HEK293 (cell line): ENCODE results near the gene PRCC.
A peak's percentile ranks its signal among the peaks of the same experiment; 100 is the strongest.

Experiments
- GLI4 ChIP-seq: fragments of 450-650 bp; formaldehyde crosslinking; IDR thresholded peaks from 2 replicates; pipeline ENCODE4 v1.5.1; 2016; ENCODE audit warnings: missing biosample characterization, missing genetic modification characterization
- HOXA7 ChIP-seq: sonication (generic); formaldehyde crosslinking; IDR thresholded peaks from 2 replicates; pipeline ENCODE4 v1.8.1; 2022; ENCODE audit warnings: missing genetic modification reagents, borderline replicate concordance
- HOXC10 ChIP-seq: sonication (generic); formaldehyde crosslinking; IDR thresholded peaks from 2 replicates; pipeline ENCODE4 v1.8.1; 2023; ENCODE audit warnings: mild to moderate bottlenecking, missing genetic modification reagents
- KLF1 ChIP-seq: fragments of 450-650 bp; formaldehyde crosslinking; IDR thresholded peaks from 2 replicates; pipeline ENCODE4 v1.5.1; 2016; ENCODE audit warnings: missing biosample characterization, missing genetic modification characterization
- KLF10 ChIP-seq: fragments of 450-650 bp; IDR thresholded peaks from 2 replicates; pipeline ENCODE4 v1.5.1; 2018; ENCODE audit warnings: missing biosample characterization, mild to moderate bottlenecking, missing genetic modification characterization
- SP7 ChIP-seq: fragments of 450-650 bp; formaldehyde crosslinking; IDR thresholded peaks from 2 replicates; pipeline ENCODE4 v1.5.1; 2016; ENCODE audit warnings: missing biosample characterization, missing genetic modification characterization
- YY2 ChIP-seq: fragments of 450-650 bp; formaldehyde crosslinking; IDR thresholded peaks from 2 replicates; pipeline ENCODE4 v1.5.1; 2016; ENCODE audit warnings: missing biosample characterization, missing genetic modification characterization
- ZBTB21 ChIP-seq: fragments of 450-650 bp; formaldehyde crosslinking; IDR thresholded peaks from 2 replicates; pipeline ENCODE4 v1.5.1; 2017; ENCODE audit warnings: missing biosample characterization, missing genetic modification characterization
- ZBTB7A ChIP-seq: fragments of 450-650 bp; formaldehyde crosslinking; IDR thresholded peaks from 2 replicates; pipeline ENCODE4 v1.5.1; 2016; ENCODE audit warnings: low read depth, missing biosample characterization, missing genetic modification characterization
- ZNF121 ChIP-seq: fragments of 450-650 bp; formaldehyde crosslinking; IDR thresholded peaks from 2 replicates; pipeline ENCODE4 v1.5.1; 2016; ENCODE audit warnings: missing biosample characterization, missing genetic modification characterization
- ZNF133 ChIP-seq: fragments of 450-650 bp; formaldehyde crosslinking; IDR thresholded peaks from 2 replicates; pipeline ENCODE4 v1.5.1; 2016; ENCODE audit warnings: missing biosample characterization, missing genetic modification characterization
- ZNF274 ChIP-seq, 2 experiments: fragments of 200-500 bp in 1 of 2; fragments of 450-650 bp in 1 of 2; sonication (Bioruptor generic) in 1 of 2; formaldehyde crosslinking in 1 of 2; IDR thresholded peaks; 2 replicates each; pipeline versions ENCODE4 v1.5.1 to v1.6.1; 2014 to 2016; ENCODE audit warnings: borderline replicate concordance in 1 of 2, inconsistent platforms in 1 of 2, low read length in 1 of 2, missing biosample characterization in 1 of 2, missing genetic modification characterization in 1 of 2
- ZNF280C ChIP-seq: fragments of 450-650 bp; formaldehyde crosslinking; IDR thresholded peaks from 2 replicates; pipeline ENCODE4 v1.5.1; 2016; ENCODE audit warnings: missing biosample characterization, missing genetic modification characterization
- ZNF341 ChIP-seq: fragments of 450-650 bp; formaldehyde crosslinking; IDR thresholded peaks from 2 replicates; pipeline ENCODE4; 2016; ENCODE audit warnings: low read depth, missing biosample characterization, missing genetic modification characterization
- ZNF350 ChIP-seq: fragments of 450-650 bp; formaldehyde crosslinking; IDR thresholded peaks from 2 replicates; pipeline ENCODE4 v1.5.0; 2017; ENCODE audit warnings: missing biosample characterization, mild to moderate bottlenecking, missing genetic modification characterization
- ZNF362 ChIP-seq: fragments of 450-650 bp; formaldehyde crosslinking; IDR thresholded peaks from 2 replicates; pipeline ENCODE4 v1.5.1; 2016; ENCODE audit warnings: missing biosample characterization, missing genetic modification characterization
- ZNF404 ChIP-seq: fragments of 450-650 bp; formaldehyde crosslinking; IDR thresholded peaks from 2 replicates; pipeline ENCODE4 v1.5.1; 2017; ENCODE audit warnings: missing biosample characterization, missing genetic modification characterization
- ZNF530 ChIP-seq: fragments of 450-650 bp; formaldehyde crosslinking; IDR thresholded peaks from 2 replicates; pipeline ENCODE4 v1.5.1; 2016; ENCODE audit warnings: low read depth, missing biosample characterization, missing genetic modification characterization
- ZNF596 ChIP-seq: fragments of 450-650 bp; IDR thresholded peaks from 2 replicates; pipeline ENCODE4 v1.5.0; 2018; ENCODE audit warnings: missing biosample characterization, mild to moderate bottlenecking, missing genetic modification characterization, moderate library complexity
- ZNF785 ChIP-seq: fragments of 450-650 bp; formaldehyde crosslinking; IDR thresholded peaks from 2 replicates; pipeline ENCODE4 v1.5.1; 2016; ENCODE audit warnings: missing biosample characterization, missing genetic modification characterization
- ZNF830 ChIP-seq: fragments of 450-650 bp; IDR thresholded peaks from 2 replicates; pipeline ENCODE4 v1.5.0; 2018; ENCODE audit warnings: missing biosample characterization, missing genetic modification characterization, low read depth, mild to moderate bottlenecking, moderate library complexity
- ZSCAN18 ChIP-seq: fragments of 450-650 bp; formaldehyde crosslinking; IDR thresholded peaks from 2 replicates; pipeline ENCODE4 v1.5.1; 2016; ENCODE audit warnings: missing biosample characterization, missing genetic modification characterization
- TF ChIP-seq, protein P1 (sequence below): fragments of 450-650 bp; formaldehyde crosslinking; IDR thresholded peaks from 2 replicates; pipeline ENCODE4 v1.5.1; 2016; ENCODE audit warnings: missing biosample characterization, missing genetic modification characterization
- TF ChIP-seq, protein P2 (sequence below): fragments of 450-650 bp; formaldehyde crosslinking; IDR thresholded peaks from 2 replicates; pipeline ENCODE4 v1.5.1; 2017; ENCODE audit warnings: missing biosample characterization, mild to moderate bottlenecking, missing genetic modification characterization, moderate library complexity
- TF ChIP-seq, protein P3 (sequence below): fragments of 450-650 bp; formaldehyde crosslinking; IDR thresholded peaks from 2 replicates; pipeline ENCODE4 v1.5.1; 2017; ENCODE audit warnings: missing biosample characterization, missing genetic modification characterization
- TF ChIP-seq, protein P4 (sequence below): fragments of 450-650 bp; formaldehyde crosslinking; IDR thresholded peaks from 2 replicates; pipeline ENCODE4 v1.5.1; 2017; ENCODE audit warnings: missing biosample characterization, missing genetic modification characterization
- TF ChIP-seq, protein P5 (sequence below): fragments of 450-650 bp; formaldehyde crosslinking; IDR thresholded peaks from 2 replicates; pipeline ENCODE4 v1.5.1; 2016; ENCODE audit warnings: missing biosample characterization, missing genetic modification characterization

PRCC gene

GRCh38 chr1:156726549-156727226 is 40.6 kb upstream of the PRCC start (continued):
- no peak for TF ChIP-seq ZBTB7A
- TF ChIP-seq, protein P1, sequence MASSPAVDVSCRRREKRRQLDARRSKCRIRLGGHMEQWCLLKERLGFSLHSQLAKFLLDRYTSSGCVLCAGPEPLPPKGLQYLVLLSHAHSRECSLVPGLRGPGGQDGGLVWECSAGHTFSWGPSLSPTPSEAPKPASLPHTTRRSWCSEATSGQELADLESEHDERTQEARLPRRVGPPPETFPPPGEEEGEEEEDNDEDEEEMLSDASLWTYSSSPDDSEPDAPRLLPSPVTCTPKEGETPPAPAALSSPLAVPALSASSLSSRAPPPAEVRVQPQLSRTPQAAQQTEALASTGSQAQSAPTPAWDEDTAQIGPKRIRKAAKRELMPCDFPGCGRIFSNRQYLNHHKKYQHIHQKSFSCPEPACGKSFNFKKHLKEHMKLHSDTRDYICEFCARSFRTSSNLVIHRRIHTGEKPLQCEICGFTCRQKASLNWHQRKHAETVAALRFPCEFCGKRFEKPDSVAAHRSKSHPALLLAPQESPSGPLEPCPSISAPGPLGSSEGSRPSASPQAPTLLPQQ (tag by site-specific recombination), result peak; percentile 52; the same call in 1 of the 2 replicates
- no peak for TF ChIP-seq ZNF596
- no peak for TF ChIP-seq ZNF830 (tag by site-specific recombination)
- no peak for TF ChIP-seq ZNF350 (tag by site-specific recombination)
- TF ChIP-seq YY2 (tag by site-specific recombination), result no peak
- TF ChIP-seq ZNF530 (tag by site-specific recombination), result no peak
- TF ChIP-seq, protein P2, sequence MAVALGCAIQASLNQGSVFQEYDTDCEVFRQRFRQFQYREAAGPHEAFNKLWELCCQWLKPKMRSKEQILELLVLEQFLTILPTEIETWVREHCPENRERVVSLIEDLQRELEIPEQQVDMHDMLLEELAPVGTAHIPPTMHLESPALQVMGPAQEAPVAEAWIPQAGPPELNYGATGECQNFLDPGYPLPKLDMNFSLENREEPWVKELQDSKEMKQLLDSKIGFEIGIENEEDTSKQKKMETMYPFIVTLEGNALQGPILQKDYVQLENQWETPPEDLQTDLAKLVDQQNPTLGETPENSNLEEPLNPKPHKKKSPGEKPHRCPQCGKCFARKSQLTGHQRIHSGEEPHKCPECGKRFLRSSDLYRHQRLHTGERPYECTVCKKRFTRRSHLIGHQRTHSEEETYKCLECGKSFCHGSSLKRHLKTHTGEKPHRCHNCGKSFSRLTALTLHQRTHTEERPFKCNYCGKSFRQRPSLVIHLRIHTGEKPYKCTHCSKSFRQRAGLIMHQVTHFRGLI (tag by site-specific recombination), result no peak
- TF ChIP-seq ZNF362 (tag by site-specific recombination), result no peak
- TF ChIP-seq, protein P3, sequence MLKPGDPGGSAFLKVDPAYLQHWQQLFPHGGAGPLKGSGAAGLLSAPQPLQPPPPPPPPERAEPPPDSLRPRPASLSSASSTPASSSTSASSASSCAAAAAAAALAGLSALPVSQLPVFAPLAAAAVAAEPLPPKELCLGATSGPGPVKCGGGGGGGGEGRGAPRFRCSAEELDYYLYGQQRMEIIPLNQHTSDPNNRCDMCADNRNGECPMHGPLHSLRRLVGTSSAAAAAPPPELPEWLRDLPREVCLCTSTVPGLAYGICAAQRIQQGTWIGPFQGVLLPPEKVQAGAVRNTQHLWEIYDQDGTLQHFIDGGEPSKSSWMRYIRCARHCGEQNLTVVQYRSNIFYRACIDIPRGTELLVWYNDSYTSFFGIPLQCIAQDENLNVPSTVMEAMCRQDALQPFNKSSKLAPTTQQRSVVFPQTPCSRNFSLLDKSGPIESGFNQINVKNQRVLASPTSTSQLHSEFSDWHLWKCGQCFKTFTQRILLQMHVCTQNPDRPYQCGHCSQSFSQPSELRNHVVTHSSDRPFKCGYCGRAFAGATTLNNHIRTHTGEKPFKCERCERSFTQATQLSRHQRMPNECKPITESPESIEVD (tag by site-specific recombination), result no peak
- TF ChIP-seq ZBTB21 (tag by site-specific recombination), result no peak
- TF ChIP-seq, protein P4, sequence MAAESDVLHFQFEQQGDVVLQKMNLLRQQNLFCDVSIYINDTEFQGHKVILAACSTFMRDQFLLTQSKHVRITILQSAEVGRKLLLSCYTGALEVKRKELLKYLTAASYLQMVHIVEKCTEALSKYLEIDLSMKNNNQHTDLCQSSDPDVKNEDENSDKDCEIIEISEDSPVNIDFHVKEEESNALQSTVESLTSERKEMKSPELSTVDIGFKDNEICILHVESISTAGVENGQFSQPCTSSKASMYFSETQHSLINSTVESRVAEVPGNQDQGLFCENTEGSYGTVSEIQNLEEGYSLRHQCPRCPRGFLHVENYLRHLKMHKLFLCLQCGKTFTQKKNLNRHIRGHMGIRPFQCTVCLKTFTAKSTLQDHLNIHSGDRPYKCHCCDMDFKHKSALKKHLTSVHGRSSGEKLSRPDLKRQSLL, result no peak
- no peak for TF ChIP-seq ZNF404
- no peak for TF ChIP-seq GLI4 (tag by site-specific recombination)
- TF ChIP-seq, protein P5, sequence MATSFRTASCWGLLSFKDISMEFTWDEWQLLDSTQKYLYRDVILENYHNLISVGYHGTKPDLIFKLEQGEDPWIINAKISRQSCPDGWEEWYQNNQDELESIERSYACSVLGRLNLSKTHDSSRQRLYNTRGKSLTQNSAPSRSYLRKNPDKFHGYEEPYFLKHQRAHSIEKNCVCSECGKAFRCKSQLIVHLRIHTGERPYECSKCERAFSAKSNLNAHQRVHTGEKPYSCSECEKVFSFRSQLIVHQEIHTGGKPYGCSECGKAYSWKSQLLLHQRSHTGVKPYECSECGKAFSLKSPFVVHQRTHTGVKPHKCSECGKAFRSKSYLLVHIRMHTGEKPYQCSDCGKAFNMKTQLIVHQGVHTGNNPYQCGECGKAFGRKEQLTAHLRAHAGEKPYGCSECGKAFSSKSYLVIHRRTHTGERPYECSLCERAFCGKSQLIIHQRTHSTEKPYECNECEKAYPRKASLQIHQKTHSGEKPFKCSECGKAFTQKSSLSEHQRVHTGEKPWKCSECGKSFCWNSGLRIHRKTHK (tag by site-specific recombination), result no peak
- no peak for TF ChIP-seq ZNF341 (tag by site-specific recombination)
- no peak for TF ChIP-seq HOXA7 (CRISPR knock-in tag)
- TF ChIP-seq HOXC10 (CRISPR knock-in tag), result no peak
- TF ChIP-seq ZNF280C (tag by site-specific recombination), result no peak
- no peak for TF ChIP-seq ZNF785 (tag by site-specific recombination)
- TF ChIP-seq KLF1, result peak; percentile 22; the same call in 1 of the 2 replicates
- no peak for TF ChIP-seq ZSCAN18 (tag by site-specific recombination)
- TF ChIP-seq KLF10 (tag by site-specific recombination), result no peak
- no peak for TF ChIP-seq ZNF121 (tag by site-specific recombination)
- no peak for TF ChIP-seq ZNF133 (tag by site-specific recombination)
- no peak for TF ChIP-seq ZNF274 (IDR thresholded peaks at IDR 0.05; ENCODE audit: low read length)
- no peak for TF ChIP-seq ZNF274 (tag by site-specific recombination; IDR thresholded peaks at IDR 0.05; ENCODE audit: borderline replicate concordance)
- peak; percentile 64 for TF ChIP-seq SP7
